ENCODE measurements around the gene TUBG2.

TUBG2 gene

GRCh38 chr17:42697108-42697811, 38.2 kb downstream of the TUBG2 start:
- DNase-seq (ENCODE audit: low spot score), result no peak

GRCh38 chr17:42698736-42699414, 39.8 kb downstream of the TUBG2 start:
- no peak for DNase-seq (ENCODE audit: low spot score)

GRCh38 chr17:42699415-42699740, 40.3 kb downstream of the TUBG2 start:
- no peak for DNase-seq (ENCODE audit: low spot score)

GRCh38 chr17:42700586-42701289, 41.7 kb downstream of the TUBG2 start:
- no peak for DNase-seq (ENCODE audit: low spot score)

GRCh38 chr17:42702446-42702845, 43.4 kb downstream of the TUBG2 start:
- DNase-seq (ENCODE audit: low spot score), result no peak

- DNase-seq (ENCODE audit: low spot score), result no peak
Observed at GRCh38 chr17:42704490-42704836, 45.4 kb downstream of the TUBG2 start.

GRCh38 chr17:42704837-42705494, 45.9 kb downstream of the TUBG2 start:
- no peak for DNase-seq (ENCODE audit: low spot score)

GRCh38 chr17:42706732-42707131, 47.6 kb downstream of the TUBG2 start:
- no peak for DNase-seq (ENCODE audit: low spot score)

GRCh38 chr17:42708588-42708987, 49.5 kb downstream of the TUBG2 start:
- DNase-seq (ENCODE audit: low spot score), result no peak

GRCh38 chr17:42709561-42709960, 50.5 kb downstream of the TUBG2 start:
- DNase-seq (ENCODE audit: low spot score), result no peak
